Occipital lobe (tissue), 2 donors: ENCODE measurements around the gene ZNF219. TPM values are rescaled to one million over a fixed set of nuclear protein-coding genes. Genes with fewer than 3 reads are reported as not detected.

Experiments
- DNase-seq: peaks from one replicate; lab custom pipeline; 2025; lab: John Stamatoyannopoulos, UW
- total RNA-seq: library from RNA; depleted of rRNA; stranded (reverse); fragments of >200 nt; gene quantifications from one replicate; pipeline ENCODE4 v1.2.3, GENCODE V29; 2014

ZNF219 gene
- 9.7 TPM for total RNA-seq

DNA sequence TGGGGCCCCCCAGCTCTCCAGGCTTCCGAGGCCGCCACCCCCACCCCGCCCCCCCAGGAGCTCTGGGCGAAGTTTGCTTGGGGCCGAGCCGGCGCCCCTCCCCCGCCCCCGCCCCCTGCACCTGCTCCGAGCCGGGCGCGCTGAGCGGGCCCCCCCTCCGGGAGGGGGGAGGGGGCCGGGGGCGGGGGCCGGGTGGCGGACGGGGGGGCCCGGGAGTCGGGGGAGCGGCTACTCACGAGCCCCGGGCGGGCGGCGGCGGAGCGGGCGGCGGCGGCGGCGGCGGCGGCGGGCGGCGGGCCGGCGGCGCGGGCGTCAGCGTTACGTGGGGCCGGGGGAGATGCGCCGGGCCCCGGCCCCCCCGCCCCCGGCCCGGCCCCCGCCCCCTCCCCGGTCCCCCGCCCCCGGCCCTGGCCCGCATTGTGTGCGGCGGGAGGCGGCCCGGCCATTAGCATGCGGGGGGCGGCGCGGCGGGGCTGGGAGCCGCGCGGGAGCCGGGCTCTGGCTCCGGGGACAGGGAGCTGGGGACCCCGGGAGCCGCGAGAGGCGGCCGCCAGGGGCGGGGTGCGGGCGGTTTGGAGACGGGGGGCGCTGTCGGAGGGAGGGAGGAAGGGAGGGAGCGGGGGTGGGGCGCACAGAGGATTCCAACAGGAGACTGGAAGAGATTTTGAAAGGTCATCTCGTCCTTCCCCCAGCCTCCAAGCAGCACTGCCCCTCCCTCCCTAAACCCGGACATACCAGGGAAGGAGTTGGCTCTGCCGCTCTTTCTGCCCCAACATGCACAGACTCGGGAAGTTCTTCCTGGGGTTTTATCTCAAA lies at the start of gene ZNF219:
Gene ZNF219, minus strand, starts transcription at position 580 of the 816 bp plus-strand sequence. CDS start 5,064 bp downstream, outside the sequence.
- DNase-seq, result peak; percentile 13

DNA sequence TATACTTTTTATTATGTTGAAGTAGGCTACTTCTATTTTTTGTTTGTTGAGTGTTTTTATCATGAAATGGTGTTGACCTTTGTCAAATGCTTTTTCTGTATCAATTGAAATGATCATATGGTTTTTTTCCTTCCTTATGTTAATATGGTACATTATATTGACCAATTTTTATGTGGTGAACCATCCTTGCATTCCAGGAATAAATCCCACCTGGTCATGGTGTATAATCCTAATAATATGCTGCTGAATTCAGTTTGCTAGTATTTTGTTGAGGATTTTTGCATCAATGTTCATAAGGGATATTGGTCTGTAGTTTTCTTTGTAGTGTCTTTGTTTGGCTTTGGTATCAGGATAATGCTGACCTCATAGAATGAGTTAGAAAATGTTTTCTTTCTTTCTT lies 47.0 kb upstream of the ZNF219 start:
- no peak for DNase-seq

DNA sequence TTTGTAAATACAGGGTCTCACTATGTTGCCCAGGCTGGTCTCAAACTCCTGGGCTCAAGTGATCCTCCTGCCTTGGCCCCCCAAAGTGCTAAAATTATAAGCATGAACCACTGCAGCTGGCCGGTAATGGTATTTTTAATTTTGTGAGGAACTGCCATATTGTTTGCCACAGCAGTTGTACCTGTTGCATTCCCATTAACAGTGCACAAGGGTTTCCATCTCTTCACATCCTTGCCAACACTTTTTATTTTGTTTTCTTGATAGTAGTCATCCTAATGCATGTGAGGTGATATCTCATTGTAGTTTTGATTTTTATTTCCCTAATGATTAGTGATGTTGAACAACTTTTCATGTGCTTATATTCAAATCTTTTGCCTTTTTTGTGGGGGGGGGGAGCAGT lies 43.9 kb upstream of the ZNF219 start:
- no peak for DNase-seq

DNA sequence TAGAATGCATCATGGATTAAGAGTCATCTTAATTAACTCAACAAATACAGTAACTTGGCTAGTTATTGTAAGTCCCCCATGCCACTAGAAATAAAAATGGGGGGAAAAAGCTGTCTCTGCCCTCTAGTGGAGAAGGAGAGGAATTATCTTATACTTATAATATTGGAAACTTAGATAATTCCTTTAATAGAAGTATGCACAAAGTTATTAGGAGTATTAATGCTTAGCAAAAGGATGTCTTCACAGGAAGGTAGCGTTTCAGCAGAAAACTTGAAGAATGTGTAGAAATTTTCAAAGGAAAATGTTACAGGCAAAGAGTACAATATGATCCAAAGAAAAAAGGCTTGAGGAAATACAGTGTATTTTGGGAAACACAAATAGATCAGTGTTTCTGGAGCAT lies 37.6 kb upstream of the ZNF219 start:
- DNase-seq, result no peak

DNA sequence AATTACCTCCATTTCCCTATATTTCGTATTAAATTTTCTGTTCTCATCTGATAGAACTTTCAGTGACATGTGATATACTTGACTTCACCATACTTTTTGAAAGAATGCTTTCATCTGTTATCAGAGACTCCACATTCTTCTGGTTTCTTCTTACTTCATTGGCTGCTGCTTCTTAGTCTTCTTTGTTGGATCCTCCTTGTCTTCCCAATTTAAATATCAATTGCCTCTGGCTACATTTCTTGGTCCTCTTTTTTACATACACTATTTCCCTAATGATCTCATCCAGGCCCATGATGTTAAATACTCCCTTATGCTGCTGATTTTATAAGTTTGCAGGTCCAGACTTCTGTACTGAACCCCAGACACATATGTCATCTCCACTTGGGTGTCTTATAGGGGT lies 35.4 kb upstream of the ZNF219 start:
- DNase-seq, result no peak

DNA sequence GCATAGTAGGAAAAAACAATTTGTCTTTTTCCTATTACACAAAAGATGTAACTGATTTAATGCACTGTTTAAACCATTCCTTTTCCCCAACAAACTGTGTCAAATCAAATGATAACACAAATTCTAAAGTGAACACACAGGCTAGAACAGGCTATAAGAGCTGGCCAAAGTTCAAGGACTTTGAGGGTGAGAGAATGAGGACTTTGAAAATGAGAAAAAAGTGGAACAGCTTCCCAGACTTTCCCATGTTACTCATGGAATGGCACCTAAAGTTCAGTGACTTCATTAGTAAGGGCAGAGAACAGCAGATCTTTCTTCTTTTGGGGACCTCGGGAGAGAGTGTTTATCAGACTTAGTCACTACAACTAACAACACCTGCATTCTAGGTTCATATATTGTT lies 25.0 kb upstream of the ZNF219 start:
- DNase-seq, result no peak

DNA sequence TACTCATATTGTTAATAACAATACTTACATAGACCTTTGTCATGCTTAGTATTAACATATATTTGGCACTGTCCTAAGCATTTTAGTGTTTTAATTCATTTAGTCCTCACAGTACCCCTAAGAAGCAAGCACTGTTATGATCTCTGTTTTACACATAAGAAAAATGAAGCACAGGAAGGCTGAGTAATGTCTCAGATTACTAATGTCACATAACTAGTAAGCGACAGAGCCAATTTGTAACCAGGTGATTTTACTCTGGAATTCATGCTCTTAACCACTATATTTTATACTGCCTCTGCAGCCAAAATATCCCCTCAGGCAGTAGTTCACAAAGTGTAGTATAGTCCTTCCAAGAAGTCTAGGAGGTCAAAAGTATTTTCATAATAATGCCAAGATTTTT lies 22.7 kb upstream of the ZNF219 start:
- DNase-seq, result no peak

DNA sequence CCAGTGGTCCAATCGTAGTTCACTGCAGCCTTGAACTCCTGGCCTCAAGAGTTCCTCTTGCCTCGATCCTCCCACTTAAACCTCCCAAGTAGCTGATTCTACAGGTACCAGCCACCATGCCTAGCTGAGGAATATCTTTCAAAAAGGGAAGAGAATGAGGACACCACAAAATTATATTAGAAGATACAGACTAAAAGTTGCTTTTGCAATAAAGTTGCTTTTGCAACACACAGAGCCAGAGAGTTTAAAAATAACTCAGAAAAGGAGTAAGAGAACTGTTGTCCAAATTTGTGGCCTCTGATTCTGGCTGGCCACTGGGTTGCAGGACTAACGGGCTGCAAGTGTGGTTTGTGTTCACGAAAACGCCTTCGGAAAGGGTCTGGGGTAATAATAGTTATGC lies 22.2 kb upstream of the ZNF219 start:
- DNase-seq, result no peak

DNA sequence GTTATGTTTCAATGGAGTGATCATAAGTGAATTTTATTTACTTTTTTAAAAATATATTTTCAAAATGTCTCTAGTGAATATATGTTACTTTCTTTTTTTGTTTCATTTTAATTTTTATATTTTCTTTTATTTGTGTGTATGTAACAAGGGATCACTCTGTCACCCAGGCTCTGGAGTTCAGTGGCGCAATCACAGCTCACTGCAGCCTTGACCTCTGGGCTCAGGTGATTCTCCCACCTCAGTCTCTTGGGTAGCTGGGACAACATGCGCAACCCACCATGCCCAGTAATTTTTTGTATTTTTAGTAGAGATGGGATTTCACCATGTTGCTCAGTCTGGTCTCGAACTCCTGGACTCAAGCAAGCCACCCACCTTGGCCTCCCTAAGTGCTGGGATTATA lies 20.5 kb upstream of the ZNF219 start:
- no peak for DNase-seq

DNA sequence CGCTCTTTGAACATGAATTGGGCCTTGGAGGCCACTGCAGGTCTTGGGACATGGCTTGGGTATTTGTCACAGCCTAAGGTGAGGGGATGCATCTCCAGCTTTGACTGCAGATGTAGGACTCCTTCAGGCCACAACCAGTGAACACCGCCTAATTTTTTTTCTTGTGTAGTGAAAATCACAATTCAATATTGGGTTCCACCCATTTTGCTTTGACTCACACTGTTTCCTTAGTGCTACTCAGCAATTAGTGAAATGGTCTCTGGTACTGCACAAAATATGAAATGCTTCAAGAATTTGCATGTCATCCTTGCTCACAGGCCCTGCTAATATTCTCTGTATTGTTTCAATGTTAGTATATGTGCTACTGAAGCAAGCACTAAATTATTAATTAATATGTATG lies 14.9 kb upstream of the ZNF219 start:
- no peak for DNase-seq

DNA sequence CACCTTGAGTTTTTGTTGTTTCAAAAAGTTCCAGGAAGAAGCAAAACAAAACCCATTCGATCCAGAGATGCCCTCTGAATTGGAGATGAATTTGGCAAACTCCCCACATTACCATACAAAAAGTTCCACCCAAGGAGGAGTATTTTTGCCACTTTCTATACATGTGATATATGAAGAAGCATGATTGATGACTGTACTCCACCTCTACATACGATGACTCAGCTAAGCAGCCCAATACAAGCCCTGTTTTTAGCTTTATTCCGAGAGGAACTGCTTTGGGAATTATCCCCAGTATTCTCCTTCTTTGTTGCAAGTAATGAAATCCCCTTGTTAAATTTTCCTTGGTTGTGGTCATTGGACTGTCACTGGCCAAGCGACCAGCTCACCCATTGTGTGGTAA lies 13.8 kb upstream of the ZNF219 start:
- DNase-seq, result no peak

DNA sequence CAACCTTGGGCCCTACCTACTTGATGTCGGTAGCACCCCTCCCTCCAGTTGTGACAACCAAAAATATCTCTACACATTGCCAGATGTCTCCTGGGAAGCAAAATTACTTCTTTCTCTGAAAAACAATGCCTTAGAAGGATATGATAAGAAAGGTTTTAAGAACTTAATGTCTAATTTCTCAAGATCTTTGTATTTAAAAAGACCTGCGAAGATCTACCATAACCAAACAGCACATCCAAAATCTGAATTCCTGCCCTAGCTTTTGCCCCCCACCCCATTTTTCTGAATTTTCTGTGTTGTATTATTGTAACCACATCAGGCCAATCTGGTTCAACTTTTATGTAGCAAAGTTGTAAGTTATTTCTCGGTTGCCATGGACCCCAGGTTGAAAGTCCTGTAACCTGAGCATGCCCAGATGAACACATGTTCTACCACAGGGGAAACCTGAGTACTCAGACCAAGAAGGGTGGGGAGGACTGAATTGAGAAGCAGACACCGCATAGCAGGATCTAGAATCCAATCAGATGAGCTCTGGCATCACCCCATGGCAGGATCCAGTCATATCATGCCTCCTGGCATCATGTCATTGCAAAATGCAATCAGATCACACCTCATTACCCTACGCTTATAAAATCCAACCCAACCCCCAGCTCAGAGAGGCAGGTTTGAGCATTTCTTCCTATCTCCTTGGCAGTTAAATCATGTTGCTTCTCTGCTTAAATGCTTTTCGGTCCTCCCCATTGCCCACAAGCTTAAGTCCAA lies 11.1 kb upstream of the ZNF219 start:
- DNase-seq, result no peak

DNA sequence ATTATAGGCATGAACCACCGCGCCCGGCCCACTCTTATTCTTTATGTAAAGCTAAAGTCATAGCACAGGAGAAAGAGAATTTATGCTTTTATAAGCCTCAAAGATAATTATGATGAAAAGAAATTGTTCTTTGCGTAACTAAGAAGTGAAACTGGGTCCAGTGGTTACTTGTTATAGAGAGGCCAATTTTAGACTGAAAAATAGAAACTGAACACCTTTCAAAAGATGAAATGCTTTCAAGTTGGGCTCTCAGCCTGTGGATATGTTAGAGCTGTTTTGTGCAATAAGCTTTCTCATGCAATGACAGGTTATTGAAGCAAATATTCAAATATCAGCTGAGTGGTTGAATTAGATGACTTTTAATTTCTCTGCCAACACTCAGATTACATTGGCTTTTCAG lies 10.3 kb upstream of the ZNF219 start:
- no peak for DNase-seq

DNA sequence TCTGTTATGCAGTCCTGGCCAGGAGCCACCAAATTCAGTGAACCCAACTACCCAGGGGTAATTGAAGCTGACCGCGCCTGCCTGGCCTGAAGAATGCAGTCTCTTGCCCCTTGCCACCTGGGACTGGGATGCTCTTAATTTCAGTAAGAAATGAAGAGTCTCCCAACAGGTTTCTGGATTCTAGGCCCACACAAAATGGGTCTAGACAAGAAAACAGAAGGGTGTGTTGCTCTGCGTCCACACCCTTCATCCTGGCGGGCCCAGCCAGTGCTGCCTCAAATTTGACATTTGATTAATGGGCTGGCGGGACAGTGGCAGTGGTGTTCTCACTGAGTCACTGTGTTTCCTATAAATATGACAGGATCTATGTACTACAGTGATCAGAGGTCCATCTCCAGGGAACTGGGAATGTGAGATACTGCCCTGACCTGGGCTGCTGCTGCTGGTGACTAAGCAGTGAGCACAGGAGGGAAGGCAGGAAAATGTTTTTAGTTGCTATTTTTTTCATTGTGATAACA lies 8.9 kb upstream of the ZNF219 start:
- DNase-seq, result no peak

DNA sequence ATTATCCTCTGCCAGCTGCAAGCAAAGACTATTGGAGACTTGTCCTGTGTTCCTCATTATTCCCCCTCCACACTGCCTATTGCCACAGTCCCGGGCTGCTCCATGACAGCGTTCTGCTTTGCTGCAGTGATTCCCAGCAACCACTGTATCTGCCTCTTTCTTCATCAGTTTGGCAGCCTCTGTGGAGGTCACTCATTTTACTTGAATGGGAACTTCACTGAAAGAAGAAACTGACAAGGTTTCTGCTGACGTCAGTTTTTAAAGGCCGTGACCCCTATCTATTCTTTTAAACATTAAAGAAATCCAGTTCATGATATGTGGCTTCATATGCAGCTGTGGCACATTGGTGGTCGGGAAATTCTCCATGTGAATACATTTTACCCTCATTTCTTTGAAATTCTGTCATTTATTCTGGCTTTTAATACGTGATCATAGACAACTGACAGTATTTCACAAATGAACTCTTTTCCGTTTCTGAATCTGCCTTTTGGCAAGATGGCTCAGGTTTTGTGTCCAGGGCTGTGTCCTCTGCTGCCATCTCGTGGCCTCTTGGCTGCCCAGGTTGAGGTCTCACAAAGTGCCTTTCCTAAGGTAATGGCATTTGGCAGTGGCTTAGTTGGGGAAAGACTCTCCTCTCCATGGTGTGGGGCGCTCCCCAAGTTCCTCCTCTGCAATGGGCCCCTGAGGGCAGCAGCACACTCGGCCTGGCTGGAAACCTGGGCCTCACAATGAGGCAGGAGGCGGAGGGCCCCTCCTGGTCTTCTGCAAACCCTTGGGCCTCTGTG lies 8.2 kb upstream of the ZNF219 start:
- DNase-seq, result peak; percentile 58

DNA sequence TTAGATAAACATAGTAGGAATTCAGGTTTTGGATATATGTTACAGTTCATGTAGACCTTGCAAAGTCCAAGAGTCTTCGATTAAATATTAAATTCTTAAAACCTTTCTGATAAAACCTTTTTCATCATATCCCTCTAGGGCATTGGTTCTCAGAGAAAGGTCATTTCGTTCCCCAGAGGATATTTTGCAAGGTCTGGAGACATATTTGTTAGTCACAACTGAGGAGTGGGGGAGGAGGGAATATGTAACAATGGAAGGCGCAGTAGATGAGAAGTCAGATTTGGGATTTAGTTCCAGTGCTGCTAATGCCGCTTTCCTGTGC lies 7.7 kb upstream of the ZNF219 start:
- no peak for DNase-seq

DNA sequence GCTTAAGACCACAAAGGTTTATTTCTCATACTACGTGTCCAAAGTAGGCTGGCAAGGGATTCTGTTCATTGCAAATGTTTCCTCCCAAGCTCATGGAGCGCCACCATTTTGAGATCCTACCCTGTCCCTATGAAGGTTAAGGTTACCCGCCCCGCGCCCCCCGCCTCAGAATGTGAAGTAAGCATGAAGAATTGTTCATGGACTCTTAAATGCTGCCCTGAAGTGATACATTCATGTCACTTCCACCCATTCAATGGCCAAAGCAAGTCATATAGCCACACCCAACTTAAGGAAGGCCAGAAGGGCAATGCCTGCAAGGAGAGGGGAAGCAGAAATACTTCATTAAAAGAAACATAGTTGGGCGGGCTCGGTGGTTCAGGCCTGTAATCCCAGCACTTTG lies 6.6 kb upstream of the ZNF219 start:
- DNase-seq, result no peak

DNA sequence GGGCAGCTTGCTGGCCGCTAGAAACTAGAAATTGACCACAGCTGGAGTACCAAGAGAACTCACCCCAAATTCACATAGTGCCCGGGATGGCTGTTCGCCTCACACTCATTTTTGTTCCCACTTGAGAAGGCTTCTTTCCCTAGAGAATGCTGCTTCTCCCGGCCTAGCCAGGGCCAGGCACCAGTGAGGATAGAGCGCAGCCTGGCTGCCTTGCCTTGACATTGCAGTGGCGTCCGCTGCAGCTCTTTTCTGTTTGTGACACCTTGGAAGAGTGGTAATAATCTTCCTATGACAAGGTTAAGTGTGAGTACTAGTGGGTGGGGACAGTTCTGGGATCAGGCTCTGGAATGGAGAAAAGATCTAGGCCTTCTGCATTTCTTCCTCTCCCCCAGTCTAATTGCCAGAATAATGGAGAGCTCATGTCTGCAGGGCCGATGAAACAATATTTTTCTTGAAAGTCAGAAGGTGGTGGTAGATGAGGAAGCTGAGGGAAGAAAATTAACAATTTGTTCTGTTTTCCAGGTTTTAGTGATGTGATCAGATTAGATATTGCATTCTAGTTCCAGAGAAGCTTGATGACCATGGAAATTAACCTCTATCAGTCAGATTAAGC lies 6.1 kb upstream of the ZNF219 start:
- peak; percentile 79 for DNase-seq

DNA sequence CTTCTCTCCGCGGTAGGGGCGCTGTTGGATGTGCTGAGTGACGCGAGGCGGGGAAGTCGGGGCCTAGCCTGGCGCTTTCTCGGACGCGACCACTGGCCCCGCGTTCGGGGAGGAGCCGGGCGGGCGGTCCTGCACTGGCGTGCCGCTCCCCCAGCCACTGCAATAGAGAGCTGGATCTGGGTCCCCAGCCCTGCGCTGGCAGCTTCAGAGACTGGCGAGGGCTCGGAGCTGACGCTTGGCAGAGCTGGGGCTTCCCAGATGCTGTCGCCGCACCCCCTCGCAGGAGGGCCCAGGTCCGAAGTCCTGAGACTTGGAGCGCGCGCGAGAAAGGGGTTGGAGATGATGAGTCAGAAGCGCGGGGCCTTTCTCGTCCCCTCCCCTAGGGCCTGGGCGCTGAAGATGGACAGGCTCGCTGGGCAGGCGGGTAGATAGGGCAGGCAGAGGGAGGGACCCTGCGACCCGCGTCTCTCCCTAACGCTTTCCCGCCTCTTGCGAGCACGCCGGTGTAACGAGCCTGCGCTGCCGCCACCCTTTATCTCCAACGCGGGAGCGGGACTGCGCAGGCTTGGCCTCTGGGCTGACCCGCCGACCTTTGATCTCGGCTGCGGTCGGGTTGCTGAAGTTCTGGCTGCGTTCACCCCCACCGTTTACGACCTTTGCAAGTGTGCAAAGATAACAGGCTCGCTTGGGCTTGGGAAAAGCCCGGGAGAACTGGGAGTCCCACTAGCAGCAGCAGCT lies 5.4 kb upstream of the ZNF219 start:
- peak; percentile 95 for DNase-seq

DNA sequence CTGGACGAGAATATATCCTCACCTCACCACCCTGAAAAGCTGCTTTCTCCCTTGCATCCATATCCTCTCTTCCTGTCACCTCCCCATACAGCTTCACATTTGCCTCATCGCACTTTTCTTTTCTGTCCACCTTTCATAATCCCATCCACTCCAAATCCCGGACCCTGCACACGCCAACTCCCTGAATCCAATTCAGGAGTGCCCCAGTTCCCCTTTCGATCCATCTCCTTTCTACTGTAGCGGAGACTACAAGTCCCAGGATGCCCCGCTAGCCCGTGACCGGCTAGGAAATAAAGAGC lies 4.9 kb upstream of the ZNF219 start:
- no peak for DNase-seq
